Measurements from ENCODE around the gene ADAM10. TPM values are rescaled to one million over a fixed set of nuclear protein-coding genes. Genes with fewer than 3 reads are reported as not detected.

Gene ADAM10
- total RNA-seq, 4 donors from 2014 or later = 112 to 157 (median 116) TPM

GRCh38 chr15:58707397-58707796 is 42.1 kb downstream of the ADAM10 start:
- 91 to 94% methylated on average over 4 of the region's 4 CpGs for WGBS, 2 donors
- TF ChIP-seq CTCF (IDR thresholded peaks at IDR 0.05) = no peak
- H3K4me3 ChIP-seq (replicated peaks in 1 of 3) = no peak overlapping the region
- H3K9me3 ChIP-seq = no peaks in the 10 kb centered on the region
- no peak overlapping the region for H3K27ac ChIP-seq
- H3K27me3 ChIP-seq = no peaks in the 10 kb centered on the region
- no peak for DNase-seq
- no peaks in the 10 kb centered on the region for H3K36me3 ChIP-seq
- intact Hi-C loops (cut with DNase I) = no loop called here
- no peaks in the 10 kb centered on the region for H3K4me1 ChIP-seq

GRCh38 chr15:58705105-58705504 is 44.4 kb downstream of the ADAM10 start:
- no peaks in the 10 kb centered on the region for H3K36me3 ChIP-seq
- H3K27me3 ChIP-seq = no peaks in the 10 kb centered on the region
- TF ChIP-seq POLR2A (IDR thresholded peaks at IDR 0.05) = no peak
- TF ChIP-seq CTCF (IDR thresholded peaks at IDR 0.05) = no peak
- 89 to 91% methylated on average over 2 of the region's 2 CpGs for WGBS, 2 donors
- H3K4me3 ChIP-seq (replicated peaks in 1 of 3) = no peak overlapping the region
- no peaks in the 10 kb centered on the region for H3K9me3 ChIP-seq
- H3K27ac ChIP-seq = no peak overlapping the region
- intact Hi-C loops (cut with DNase I) = no loop called here
- H3K4me1 ChIP-seq = no peaks in the 10 kb centered on the region
- no peak for DNase-seq

- no peak for DNase-seq
- no peak overlapping the region for H3K4me3 ChIP-seq (replicated peaks in 1 of 3)
- H3K27ac ChIP-seq = no peak overlapping the region
- intact Hi-C loops (cut with DNase I) = no loop called here
- H3K27me3 ChIP-seq = no peaks in the 10 kb centered on the region
- WGBS, 2 donors = 92 to 94% methylated on average over 4 of the region's 4 CpGs
- TF ChIP-seq POLR2A (IDR thresholded peaks at IDR 0.05) (no peak), CTCF (IDR thresholded peaks at IDR 0.05) (no peak)
- H3K4me1 ChIP-seq = no peaks in the 10 kb centered on the region
- H3K36me3 ChIP-seq = no peaks in the 10 kb centered on the region
- no peaks in the 10 kb centered on the region for H3K9me3 ChIP-seq
Measured at GRCh38 chr15:58704155-58704865, 45.2 kb downstream of the ADAM10 start.

GRCh38 chr15:58703610-58704009 is 45.9 kb downstream of the ADAM10 start:
- Histone ChIP-seq H3K27me3 (no peaks in the 10 kb centered on the region), H3K27ac (no peak overlapping the region), H3K4me1 (no peaks in the 10 kb centered on the region), H3K9me3 (no peaks in the 10 kb centered on the region), H3K36me3 (no peaks in the 10 kb centered on the region), H3K4me3 (replicated peaks in 1 of 3) (no peak overlapping the region)
- intact Hi-C loops (cut with DNase I) = no loop called here
- no peak for DNase-seq
- WGBS, 2 donors = 91 to 92% methylated on average over 4 of the region's 4 CpGs
- no peak for TF ChIP-seq POLR2A (IDR thresholded peaks at IDR 0.05)
- no peak for TF ChIP-seq CTCF (IDR thresholded peaks at IDR 0.05)

- H3K27me3 ChIP-seq = no peaks in the 10 kb centered on the region
- no peak for DNase-seq
- H3K9me3 ChIP-seq = no peaks in the 10 kb centered on the region
- H3K4me3 ChIP-seq (replicated peaks in 1 of 3) = no peak overlapping the region
- H3K27ac ChIP-seq = no peak overlapping the region
- TF ChIP-seq POLR2A (IDR thresholded peaks at IDR 0.05) = no peak
- no peak for TF ChIP-seq CTCF (IDR thresholded peaks at IDR 0.05)
- intact Hi-C loops (cut with DNase I) = no loop called here
- 94 to 97% methylated on average over 2 of the region's 2 CpGs for WGBS, 2 donors
- H3K36me3 ChIP-seq = no peaks in the 10 kb centered on the region
- peaks cover 0 to under 1% of the 10 kb centered on the region in 2 donors for H3K4me1 ChIP-seq
Measured at GRCh38 chr15:58702233-58702632, 47.3 kb downstream of the ADAM10 start.
